Lower leg skin (tissue), 4 donors: Measurements from ENCODE around the gene AMFR. TPM values are rescaled to one million over a fixed set of nuclear protein-coding genes. Genes with fewer than 3 reads are reported as not detected.

Experiments used
- DNase-seq, 2 donors: peaks; one replicate each; pipeline ENCODE4 v3.0.0-alpha.2; 2019; ENCODE audit warnings: low spot score in 2 of 2
- H3K4me3 ChIP-seq: fragments of 200-600 bp; sonication (generic); 2 replicates; pipeline ENCODE4 v1.5.1; 2017; ENCODE audit warnings: mild to moderate bottlenecking, low read depth; ENCODE audit not compliant: poor library complexity, severe bottlenecking
- CTCF ChIP-seq, 3 donors: fragments of 450-650 bp; IDR thresholded peaks; one replicate each; pipeline ENCODE4 v1.5.1; 2016; ENCODE audit warnings: antibody characterized with exemption in 3 of 3, mild to moderate bottlenecking in 3 of 3, moderate library complexity in 2 of 3
- POLR2A ChIP-seq, 2 donors: fragments of 450-650 bp; IDR thresholded peaks; one replicate each; pipeline ENCODE4 v1.6.1; 2016 to 2017; ENCODE audit warnings: antibody characterized with exemption in 2 of 2, mild to moderate bottlenecking in 1 of 2, moderate library complexity in 1 of 2
- WGBS, 2 donors: methylation state at CpG; one replicate each; pipeline ENCODE4 v1.1.5; 2018; 5-methylcytosine and 5-hydroxymethylcytosine counted together
- intact Hi-C: fragments of 100-400 bp; cut with DNase I; formaldehyde crosslinking; loops from one replicate; pipeline ENCODE4 v1.15.0; 2023; ENCODE audit warnings: low total_unique reads
- total RNA-seq, 4 donors: library from RNA; depleted of rRNA; stranded (reverse); fragments of >200 nt; gene quantifications; one replicate each; pipeline ENCODE4 v1.1.0, GENCODE V29; 2016

AMFR gene
- total RNA-seq, 4 donors from 2014 or later = 77.3 to 149 (median 124) TPM

GRCh38 chr16:56345406-56346050 lies 79.8 kb downstream of the AMFR start:
- no peak for TF ChIP-seq CTCF (IDR thresholded peaks at IDR 0.05)
- TF ChIP-seq POLR2A (IDR thresholded peaks at IDR 0.05) = no peak
- no peak overlapping the region for H3K4me3 ChIP-seq
- WGBS, 2 donors = 84 to 86% methylated on average over 11 to 13 of the region's 13 CpGs
- DNase-seq = no peak
- intact Hi-C loops = no loop called here

- H3K4me3 ChIP-seq = no peak overlapping the region
- no peak for TF ChIP-seq POLR2A (IDR thresholded peaks at IDR 0.05)
- TF ChIP-seq CTCF (IDR thresholded peaks at IDR 0.05) = no peak
- WGBS, 2 donors = 73 to 76% methylated on average over 11 to 13 of the region's 18 CpGs
- intact Hi-C loops = no loop called here
- no peak for DNase-seq
These were observed 80.6 kb downstream of the AMFR start for GRCh38 chr16:56344518-56345405.

GRCh38 chr16:56343661-56344517 lies 81.5 kb downstream of the AMFR start:
- intact Hi-C loops = no loop called here
- no peak overlapping the region for H3K4me3 ChIP-seq
- WGBS, 2 donors = 66 to 83% methylated on average over 21 to 25 of the region's 27 CpGs
- DNase-seq = no peak
- TF ChIP-seq CTCF (IDR thresholded peaks at IDR 0.05) = no peak
- no peak for TF ChIP-seq POLR2A (IDR thresholded peaks at IDR 0.05)

GRCh38 chr16:56341656-56342399 lies 83.5 kb downstream of the AMFR start:
- TF ChIP-seq CTCF (IDR thresholded peaks at IDR 0.05) = no peak
- TF ChIP-seq POLR2A (IDR thresholded peaks at IDR 0.05) = no peak
- no peak overlapping the region for H3K4me3 ChIP-seq
- intact Hi-C loops = no loop called here
- WGBS, 2 donors = 84 to 91% methylated on average over 5 to 7 of the region's 9 CpGs
- no peak for DNase-seq

- DNase-seq = no peak
- TF ChIP-seq CTCF (IDR thresholded peaks at IDR 0.05) = no peak
- TF ChIP-seq POLR2A (IDR thresholded peaks at IDR 0.05) = no peak
- no peak overlapping the region for H3K4me3 ChIP-seq
- intact Hi-C loops = no loop called here
- WGBS, 2 donors = 86 to 89% methylated on average over 17 of the region's 17 CpGs
These were observed 84.4 kb downstream of the AMFR start for GRCh38 chr16:56340864-56341365.
